HG02759 (cell line): ENCODE measurements around the gene KLHL24.
A peak's percentile ranks its signal among the peaks of the same experiment; 100 is the strongest.
"Not testable (repeated sequence)": the region's sequence is repeated elsewhere in the genome, so short reads cannot be mapped to it uniquely, and the experiment has no call there.

Experiments used
- ATAC-seq: cut with Tn5 transposase; IDR thresholded peaks from one replicate; pipeline ENCODE4 v1.9.1; 2021; ENCODE audit warnings: mild to moderate bottlenecking, moderate library complexity; ENCODE audit not compliant: unreplicated experiment

KLHL24 gene

GRCh38 chr3:183634707-183635106 lies 716 bp upstream of the KLHL24 start:
- ATAC-seq, result no peak

GRCh38 chr3:183635107-183635430 lies 354 bp upstream of the KLHL24 start:
- no peak for ATAC-seq

GRCh38 chr3:183636221-183637105 lies 1.0 kb downstream of the KLHL24 start:
- peak; percentile 82 for ATAC-seq

- ATAC-seq, result no peak
These were observed 1.7 kb downstream of the KLHL24 start for GRCh38 chr3:183637106-183637486.

- not testable (repeated sequence) for ATAC-seq
These were observed 2.2 kb downstream of the KLHL24 start for GRCh38 chr3:183637633-183638032.

- ATAC-seq, result no peak
These were observed 2.9 kb downstream of the KLHL24 start for GRCh38 chr3:183638101-183638852.

- ATAC-seq, result not testable (repeated sequence)
These were observed 5.2 kb downstream of the KLHL24 start for GRCh38 chr3:183640635-183641034.

- no peak for ATAC-seq
These were observed 6.5 kb downstream of the KLHL24 start for GRCh38 chr3:183641882-183642281.

- ATAC-seq, result no peak
These were observed 8.8 kb downstream of the KLHL24 start for GRCh38 chr3:183644244-183644643.

- no peak for ATAC-seq
These were observed 9.8 kb downstream of the KLHL24 start for GRCh38 chr3:183645254-183645653.

GRCh38 chr3:183650554-183650953 lies 15.1 kb downstream of the KLHL24 start:
- no peak for ATAC-seq

GRCh38 chr3:183653209-183654064 lies 18.0 kb downstream of the KLHL24 start:
- no peak for ATAC-seq

GRCh38 chr3:183654727-183655126 lies 19.3 kb downstream of the KLHL24 start:
- no peak for ATAC-seq

- ATAC-seq, result no peak
These were observed 26.7 kb downstream of the KLHL24 start for GRCh38 chr3:183662099-183662498.

- no peak for ATAC-seq
These were observed 29.5 kb downstream of the KLHL24 start for GRCh38 chr3:183664913-183665381.

GRCh38 chr3:183680061-183680460 lies 44.6 kb downstream of the KLHL24 start:
- ATAC-seq, result no peak

- ATAC-seq, result no peak
These were observed 52.3 kb downstream of the KLHL24 start for GRCh38 chr3:183687705-183688104.

- ATAC-seq, result no peak
These were observed 53.5 kb downstream of the KLHL24 start for GRCh38 chr3:183688874-183689273.

- ATAC-seq, result not testable (repeated sequence)
These were observed 54.2 kb downstream of the KLHL24 start for GRCh38 chr3:183689621-183690020.

- no peak for ATAC-seq
These were observed 55.1 kb downstream of the KLHL24 start for GRCh38 chr3:183690402-183690995.

- ATAC-seq, result no peak
These were observed 57.0 kb downstream of the KLHL24 start for GRCh38 chr3:183692436-183692835.
